ENCODE data around the gene BMF. TPM values are rescaled to one million over a fixed set of nuclear protein-coding genes. Genes with fewer than 3 reads are reported as not detected.
A peak's percentile ranks its signal among the peaks of the same experiment; 100 is the strongest.
"Not testable (repeated sequence)": the region's sequence is repeated elsewhere in the genome, so short reads cannot be mapped to it uniquely, and the experiment has no call there.

Gene BMF
- total RNA-seq, 1 donor from 2014 or later, result 4.2 TPM

GRCh38 chr15:40128766-40129660 is 20.3 kb upstream of the BMF start:
- no peak for DNase-seq

- DNase-seq, result no peak
Observed at GRCh38 chr15:40125950-40126349, 17.3 kb upstream of the BMF start.

GRCh38 chr15:40124807-40125285 is 16.2 kb upstream of the BMF start:
- DNase-seq, result not testable (repeated sequence)

- not testable (repeated sequence) for DNase-seq
Observed at GRCh38 chr15:40124333-40124732, 15.7 kb upstream of the BMF start.

- not testable (repeated sequence) for DNase-seq
Observed at GRCh38 chr15:40123863-40124262, 15.2 kb upstream of the BMF start.

GRCh38 chr15:40122989-40123388 is 14.3 kb upstream of the BMF start:
- DNase-seq, result not testable (repeated sequence)

GRCh38 chr15:40121911-40122638 is 13.4 kb upstream of the BMF start:
- DNase-seq, result no peak

- no peak for DNase-seq
Observed at GRCh38 chr15:40118473-40118872, 9.8 kb upstream of the BMF start.

GRCh38 chr15:40115670-40116093 is 7.0 kb upstream of the BMF start:
- DNase-seq, result no peak

- DNase-seq, result not testable (repeated sequence)
Observed at GRCh38 chr15:40115106-40115505, 6.4 kb upstream of the BMF start.

- no peak for DNase-seq
Observed at GRCh38 chr15:40114218-40114617, 5.5 kb upstream of the BMF start.

GRCh38 chr15:40112789-40113188 is 4.1 kb upstream of the BMF start:
- DNase-seq, result no peak

- no peak for DNase-seq
Observed at GRCh38 chr15:40111888-40112287, 3.2 kb upstream of the BMF start.

GRCh38 chr15:40110866-40111550 is 2.3 kb upstream of the BMF start:
- DNase-seq, result no peak

GRCh38 chr15:40108061-40108854 is 421 bp downstream of the BMF start:
- DNase-seq, result no peak

GRCh38 chr15:40106203-40107161 is 2.2 kb downstream of the BMF start:
- no peak for DNase-seq

GRCh38 chr15:40105517-40106202 is 3.0 kb downstream of the BMF start:
- no peak for DNase-seq

- peak; percentile 75 for DNase-seq
Observed at GRCh38 chr15:40104865-40105516, 3.7 kb downstream of the BMF start.

GRCh38 chr15:40104296-40104864 is 4.3 kb downstream of the BMF start:
- no peak for DNase-seq
